ENCODE measurements around the gene RAD23B.
A peak's percentile ranks its signal among the peaks of the same experiment; 100 is the strongest.

The RAD23B gene

GRCh38 chr9:107282759-107283622, at the start of gene RAD23B:
Gene RAD23B (plus strand): TSS chr9:107283279. CDS start chr9:107283630, 351 bp downstream.
- Histone ChIP-seq H3K9ac (ENCODE audit: low read length) (peak within 1 kb of the TSS; percentile 98), H3K9me3 (ENCODE audit: insufficient read depth, low read length) (no peaks in the 10 kb centered on the region), H3K36me3 (replicated peaks; ENCODE audit: low read depth, low read length) (peaks cover 12% of the 10 kb centered on the region), H4K20me1 (ENCODE audit: insufficient read depth, low read length) (peaks cover 40% of the 10 kb centered on the region), H3K4me2 (ENCODE audit: low read length) (peak within 1 kb of the TSS; percentile 90), H3K27me3 (ENCODE audit: low read depth, low read length) (no peaks in the 10 kb centered on the region), H3K79me2 (ENCODE audit: low read length) (peaks cover 50% of the 10 kb centered on the region), H3K4me1 (ENCODE audit: low read length) (peaks cover 36% of the 10 kb centered on the region), H3K4me3 (ENCODE audit: low read length) (peak within 1 kb of the TSS; percentile 98), H2AFZ (ENCODE audit: low read depth, low read length) (peak within 1 kb of the TSS; percentile 66), H3K27ac (ENCODE audit: low read length) (peak within 1 kb of the TSS; percentile 83)
- TF ChIP-seq EZH2phosphoT487 (IDR thresholded peaks at IDR 0.05; ENCODE audit: low read depth) = no peak
- TF ChIP-seq CTCF (IDR thresholded peaks at IDR 0.05; ENCODE audit: low read depth, low read length) = no peak

DNA sequence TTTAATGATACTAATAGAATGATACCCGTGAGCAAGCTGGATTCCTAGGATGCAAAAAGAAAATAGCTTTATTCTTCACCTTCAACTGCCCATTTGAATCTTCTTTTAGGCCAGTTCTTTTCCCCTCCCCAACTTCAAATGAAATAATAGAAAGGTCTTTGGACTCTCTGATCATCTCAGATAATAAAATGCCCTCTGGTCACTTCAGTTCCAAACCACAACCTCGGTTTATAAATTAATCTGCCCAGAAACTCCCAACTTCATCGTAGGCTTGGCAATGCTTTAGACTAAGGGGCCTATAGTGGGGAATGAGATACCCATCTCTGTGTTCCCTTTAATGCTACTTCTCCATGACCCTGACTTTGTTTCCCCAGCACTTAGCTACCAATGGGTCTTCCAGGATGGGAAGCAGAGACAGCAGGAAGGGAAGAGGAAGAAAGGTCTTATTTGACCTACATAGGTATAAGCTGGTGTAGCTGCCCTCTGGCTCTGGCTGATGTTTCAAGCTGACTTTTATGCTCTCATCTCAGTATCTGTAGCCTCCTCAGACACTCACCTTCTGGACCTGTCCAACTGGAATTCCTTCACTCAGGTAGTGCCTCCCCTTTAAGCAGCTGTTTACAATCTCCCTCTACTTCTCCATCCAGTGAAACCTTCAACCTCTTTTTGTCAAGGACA, 47.2 kb upstream of the RAD23B start:
- Histone ChIP-seq H4K20me1 (ENCODE audit: insufficient read depth, low read length) (no peaks in the 10 kb centered on the region), H3K4me3 (ENCODE audit: low read length) (no peak overlapping the region), H3K36me3 (replicated peaks; ENCODE audit: low read depth, low read length) (no peaks in the 10 kb centered on the region), H3K4me2 (ENCODE audit: low read length) (no peak overlapping the region), H3K79me2 (ENCODE audit: low read length) (no peaks in the 10 kb centered on the region), H3K4me1 (ENCODE audit: low read length) (peaks cover 16% of the 10 kb centered on the region), H2AFZ (ENCODE audit: low read depth, low read length) (no peak overlapping the region), H3K9ac (ENCODE audit: low read length) (no peak overlapping the region), H3K9me3 (ENCODE audit: insufficient read depth, low read length) (no peaks in the 10 kb centered on the region), H3K27ac (ENCODE audit: low read length) (no peak overlapping the region), H3K27me3 (ENCODE audit: low read depth, low read length) (peaks cover 29% of the 10 kb centered on the region)
- TF ChIP-seq CTCF (IDR thresholded peaks at IDR 0.05; ENCODE audit: low read depth, low read length) = no peak
- no peak for TF ChIP-seq EZH2phosphoT487 (IDR thresholded peaks at IDR 0.05; ENCODE audit: low read depth)

- H3K9ac ChIP-seq (ENCODE audit: low read length) = no peak overlapping the region
- peaks cover 20% of the 10 kb centered on the region for H3K27me3 ChIP-seq (ENCODE audit: low read depth, low read length)
- H3K27ac ChIP-seq (ENCODE audit: low read length) = no peak overlapping the region
- H3K79me2 ChIP-seq (ENCODE audit: low read length) = no peaks in the 10 kb centered on the region
- no peak for TF ChIP-seq CTCF (IDR thresholded peaks at IDR 0.05; ENCODE audit: low read depth, low read length)
- no peak for TF ChIP-seq EZH2phosphoT487 (IDR thresholded peaks at IDR 0.05; ENCODE audit: low read depth)
- no peaks in the 10 kb centered on the region for H4K20me1 ChIP-seq (ENCODE audit: insufficient read depth, low read length)
- peak overlapping the region; percentile 34 for H3K4me3 ChIP-seq (ENCODE audit: low read length)
- H3K4me2 ChIP-seq (ENCODE audit: low read length) = peak overlapping the region; percentile 61
- no peaks in the 10 kb centered on the region for H3K36me3 ChIP-seq (replicated peaks; ENCODE audit: low read depth, low read length)
- H3K9me3 ChIP-seq (ENCODE audit: insufficient read depth, low read length) = no peaks in the 10 kb centered on the region
- H2AFZ ChIP-seq (ENCODE audit: low read depth, low read length) = no peak overlapping the region; the same call in 1 of the 2 replicates
- H3K4me1 ChIP-seq (ENCODE audit: low read length) = peaks cover 22% of the 10 kb centered on the region
Observed at GRCh38 chr9:107237873-107238272, 45.2 kb upstream of the RAD23B start.

DNA sequence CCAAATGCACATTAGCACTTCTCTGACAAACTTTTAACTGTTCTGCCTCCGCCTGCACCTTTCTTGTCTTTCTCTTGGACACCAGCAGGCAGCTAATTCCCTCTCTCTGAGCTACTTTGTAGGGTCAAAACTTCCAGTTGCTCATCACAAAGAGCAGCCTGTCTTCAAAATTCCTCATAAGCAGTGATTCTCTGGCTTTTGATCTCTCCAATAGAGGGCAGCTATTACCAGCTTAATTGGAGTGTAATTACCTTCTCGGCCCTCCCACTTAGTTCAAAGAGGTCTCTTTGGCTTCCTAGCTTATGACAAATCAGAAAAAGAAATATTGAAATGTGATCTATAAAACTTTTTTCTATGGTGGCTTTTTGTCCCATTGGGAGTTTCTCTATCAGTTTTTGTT, 43.6 kb upstream of the RAD23B start:
- Histone ChIP-seq H3K9ac (ENCODE audit: low read length) (no peak overlapping the region), H3K36me3 (replicated peaks; ENCODE audit: low read depth, low read length) (no peaks in the 10 kb centered on the region), H3K79me2 (ENCODE audit: low read length) (no peaks in the 10 kb centered on the region), H3K4me2 (ENCODE audit: low read length) (no peak overlapping the region), H3K4me1 (ENCODE audit: low read length) (peaks cover 35% of the 10 kb centered on the region), H3K27me3 (ENCODE audit: low read depth, low read length) (peaks cover 20% of the 10 kb centered on the region), H3K4me3 (ENCODE audit: low read length) (no peak overlapping the region), H3K9me3 (ENCODE audit: insufficient read depth, low read length) (no peaks in the 10 kb centered on the region), H3K27ac (ENCODE audit: low read length) (no peak overlapping the region), H2AFZ (ENCODE audit: low read depth, low read length) (no peak overlapping the region), H4K20me1 (ENCODE audit: insufficient read depth, low read length) (no peaks in the 10 kb centered on the region)
- TF ChIP-seq CTCF (IDR thresholded peaks at IDR 0.05; ENCODE audit: low read depth, low read length) (peak; percentile 51), EZH2phosphoT487 (IDR thresholded peaks at IDR 0.05; ENCODE audit: low read depth) (no peak)
